COLO668 (cell line): ENCODE measurements around the gene EGFLAM.

Experiments used
- DNase-seq: peaks from one replicate; lab custom pipeline; 2025; ENCODE audit not compliant: unreplicated experiment; lab: John Stamatoyannopoulos, UW

EGFLAM gene

GRCh38 chr5:38467353-38468040 is 209.1 kb downstream of the EGFLAM start:
- no peak for DNase-seq

- DNase-seq, result no peak
These were observed 209.9 kb downstream of the EGFLAM start for GRCh38 chr5:38468202-38468673.

DNA sequence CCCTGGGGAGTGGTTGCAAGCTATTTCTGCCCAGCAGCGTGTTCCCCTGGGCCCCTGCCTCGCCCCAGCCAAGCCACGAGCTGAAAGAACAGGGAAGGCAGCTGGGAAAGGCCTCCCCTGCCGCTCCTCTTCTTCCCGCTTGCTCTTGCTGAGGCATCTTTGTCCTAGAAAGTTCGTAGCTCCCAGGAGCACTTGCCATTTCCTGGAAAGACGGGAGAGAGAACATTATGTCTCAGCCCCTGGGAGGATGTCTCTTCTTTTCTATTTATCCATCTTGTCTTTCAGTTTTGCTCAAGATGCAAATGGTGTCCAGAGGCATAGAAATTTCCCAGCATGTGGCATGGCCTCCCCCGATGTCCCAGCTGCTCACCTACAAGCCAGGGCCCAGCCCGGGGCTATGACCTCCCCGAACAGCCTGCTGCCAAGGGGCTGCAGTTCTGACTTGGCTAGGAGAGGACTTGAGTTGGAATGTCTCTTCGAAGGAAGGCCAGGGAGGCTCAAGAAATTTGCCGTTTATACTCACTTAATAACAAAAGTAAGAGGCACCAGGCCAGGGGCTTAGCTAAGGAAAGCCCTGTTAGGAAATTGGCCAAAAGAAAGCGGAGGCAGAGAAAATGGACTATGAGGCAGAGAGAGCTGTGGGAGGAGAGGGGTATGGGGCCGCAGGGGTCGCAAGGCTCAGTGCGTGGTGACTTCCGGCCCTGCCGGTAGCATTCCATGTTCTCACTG is 210.8 kb downstream of the EGFLAM start:
- DNase-seq, result no peak

DNA sequence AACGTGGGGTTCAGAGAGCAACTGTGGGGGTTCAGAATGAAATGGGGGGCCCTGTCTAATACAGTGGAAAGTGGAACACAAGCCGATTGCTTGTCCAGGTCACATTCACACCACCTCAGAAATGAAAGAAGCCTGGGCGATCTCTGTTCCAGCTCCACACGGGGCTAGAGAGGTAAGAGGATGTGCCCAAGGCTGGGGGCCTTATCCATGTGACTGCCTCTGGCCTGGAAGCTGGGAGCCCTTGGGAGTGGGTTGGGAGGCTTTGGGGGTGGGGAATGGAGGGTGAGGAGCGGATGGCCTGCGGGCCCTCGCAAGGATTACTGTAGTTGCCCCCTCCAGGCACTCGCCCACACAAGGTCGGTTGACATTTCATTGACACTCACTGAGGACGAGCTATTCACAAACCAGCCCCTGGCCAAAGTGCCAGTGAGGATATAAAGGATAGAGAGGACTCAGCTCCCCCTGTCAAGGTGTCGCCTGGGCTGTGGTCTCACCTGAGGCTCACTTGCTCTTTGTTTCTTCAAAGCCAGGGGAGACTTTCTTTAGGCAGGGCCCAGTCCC is 211.4 kb downstream of the EGFLAM start:
- no peak for DNase-seq

DNA sequence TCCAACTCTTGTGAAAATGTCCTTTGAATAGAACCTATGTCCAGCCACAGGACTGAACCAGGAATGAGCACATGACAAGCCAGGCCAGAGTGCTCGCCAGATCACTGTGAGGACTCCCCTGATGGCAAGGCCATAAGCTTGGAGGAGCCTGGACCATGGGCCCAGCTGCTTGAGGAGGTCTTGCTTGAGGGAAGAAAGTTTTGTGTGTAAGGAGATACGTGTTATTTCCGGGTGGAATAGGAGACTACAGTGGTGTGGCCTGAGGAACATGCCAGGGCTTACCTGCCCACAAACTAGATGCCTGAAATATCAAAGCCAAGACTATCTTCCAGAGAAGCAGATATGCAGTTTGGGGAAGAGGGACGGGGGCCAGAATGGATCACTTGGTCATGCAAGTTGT is 213.3 kb downstream of the EGFLAM start:
- DNase-seq, result no peak

GRCh38 chr5:38472541-38472940 is 214.2 kb downstream of the EGFLAM start:
- DNase-seq, result no peak

- DNase-seq, result no peak
These were observed 214.6 kb downstream of the EGFLAM start for GRCh38 chr5:38473008-38473407.

GRCh38 chr5:38478166-38478565 is 219.8 kb downstream of the EGFLAM start:
- no peak for DNase-seq

DNA sequence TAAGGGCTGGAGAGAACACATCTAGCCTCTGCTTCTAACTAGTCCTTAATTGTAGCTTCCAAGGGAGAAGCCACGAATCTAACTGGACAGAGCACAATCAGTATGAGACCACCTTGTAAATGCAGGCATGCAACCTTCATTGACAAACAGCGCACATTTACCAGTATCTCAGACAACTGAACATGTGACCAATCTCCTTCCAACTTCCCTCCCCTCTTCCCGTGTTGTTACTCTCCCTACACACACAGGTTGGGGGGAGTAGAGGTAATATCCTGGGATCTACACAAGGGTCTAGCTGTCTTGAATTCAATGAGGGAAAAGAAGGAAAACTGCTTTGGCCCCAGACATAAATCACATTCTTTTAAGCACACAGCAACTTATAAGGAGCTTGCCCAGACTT is 220.5 kb downstream of the EGFLAM start:
- no peak for DNase-seq

DNA sequence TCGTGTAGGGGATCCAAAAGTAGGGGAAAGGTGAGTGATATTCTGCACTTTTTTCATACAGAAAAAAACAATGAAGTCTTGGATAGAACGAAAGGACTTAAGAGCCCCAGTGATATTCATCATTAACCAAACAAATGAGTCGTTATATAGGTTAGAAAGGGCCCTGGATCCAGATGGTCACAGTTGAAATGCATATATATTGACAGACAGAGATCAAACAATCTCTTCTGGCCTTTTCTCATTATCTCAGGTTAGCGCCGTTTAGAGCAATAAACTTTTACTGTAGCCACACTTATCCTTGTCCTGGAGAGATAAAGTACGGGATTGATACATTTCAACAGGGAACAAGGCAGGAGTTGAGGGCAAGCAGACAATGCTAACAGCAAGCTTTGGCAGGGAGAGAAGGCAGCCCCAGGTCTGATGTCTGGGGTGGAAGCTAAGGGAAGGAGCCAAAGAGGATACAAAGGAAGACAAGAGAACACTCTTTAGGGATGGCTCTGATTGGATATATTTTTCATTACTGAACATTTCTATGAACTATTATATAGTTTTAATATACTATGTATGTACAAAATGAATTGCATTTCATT is 221.1 kb downstream of the EGFLAM start:
- DNase-seq, result no peak

GRCh38 chr5:38483805-38484398 is 225.5 kb downstream of the EGFLAM start:
- no peak for DNase-seq

- no peak for DNase-seq
These were observed 235.8 kb downstream of the EGFLAM start for GRCh38 chr5:38494175-38494574.

DNA sequence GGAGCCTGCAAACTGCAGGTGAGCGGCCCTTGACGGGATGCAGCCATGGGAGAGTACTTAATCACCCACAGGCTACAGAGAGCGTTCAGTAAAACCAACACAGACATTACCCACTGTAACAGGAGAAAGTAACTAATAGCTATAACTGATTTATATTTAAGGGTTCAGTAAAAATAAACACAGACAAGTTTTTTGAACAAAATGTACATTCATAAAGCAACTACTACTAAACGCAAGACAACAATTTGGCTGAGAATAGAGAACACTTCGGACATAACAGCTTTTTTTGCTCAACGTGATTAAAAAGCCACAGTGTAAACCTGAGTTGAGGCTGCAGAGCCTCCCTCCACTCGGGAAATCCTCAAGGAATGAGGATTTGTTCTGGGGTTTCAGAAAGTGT is 236.4 kb downstream of the EGFLAM start:
- no peak for DNase-seq

DNA sequence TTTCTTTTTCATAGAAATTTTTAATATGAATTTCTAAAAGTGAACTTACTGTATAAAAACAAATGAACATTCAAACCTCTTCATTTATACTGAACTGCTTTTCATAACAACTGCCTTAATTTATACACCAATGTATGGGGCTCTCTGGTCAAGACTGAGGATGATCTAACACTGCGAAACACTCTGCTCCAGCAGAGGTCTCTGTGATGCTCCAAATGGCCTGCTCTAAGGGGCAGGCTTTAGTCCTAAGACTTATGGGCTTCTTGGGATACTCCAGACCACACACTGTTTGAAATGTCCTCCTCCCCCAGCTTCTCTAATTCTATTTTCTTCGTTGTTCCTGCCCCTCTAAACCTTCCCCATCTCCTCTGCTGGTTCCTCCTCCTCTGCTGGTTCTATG is 239.6 kb downstream of the EGFLAM start:
- DNase-seq, result no peak

- no peak for DNase-seq
These were observed 242.4 kb downstream of the EGFLAM start for GRCh38 chr5:38500573-38501260.

- no peak for DNase-seq
These were observed 247.9 kb downstream of the EGFLAM start for GRCh38 chr5:38506302-38506701.

DNA sequence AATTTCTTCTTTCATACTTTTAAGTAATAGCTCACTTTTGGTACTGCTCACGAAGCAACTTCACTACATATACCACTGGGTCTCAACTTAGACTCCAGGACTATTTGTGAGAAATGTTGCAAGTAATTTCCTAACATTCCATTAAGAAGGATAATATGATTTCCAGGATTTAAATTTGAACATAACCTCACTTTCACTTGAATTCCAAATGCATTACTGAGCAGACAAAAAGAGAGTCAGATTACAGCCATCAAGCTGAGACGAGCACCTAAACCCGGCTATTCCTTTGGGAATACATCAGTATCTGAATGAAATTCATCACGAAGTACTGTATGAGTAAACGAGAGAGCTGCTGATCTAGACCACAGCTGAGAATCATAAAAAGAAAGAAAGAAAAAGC is 250.8 kb downstream of the EGFLAM start:
- DNase-seq, result no peak
